Cardiac septum (tissue), 1 donor: ENCODE data around the gene CELF4. TPM values are rescaled to one million over a fixed set of nuclear protein-coding genes. Genes with fewer than 3 reads are reported as not detected.

Source experiments
- DNase-seq: peaks from one replicate; pipeline ENCODE4 v3.0.0-alpha.2; 2020; ENCODE audit warnings: low spot score
- intact Hi-C: fragments of 100-400 bp; cut with DNase I; formaldehyde crosslinking; loops from one replicate; pipeline ENCODE4 v1.14.0; 2022
- long read RNA-seq: library from polyadenylated mRNA; unstranded; transcript quantifications from one replicate; pipeline ENCODE4 v2.0.0, GENCODE V29; 2021
- total RNA-seq: library from RNA; stranded (reverse); fragmentation: NEBNext Ultra II Directional; extraction: Animal tissue kit (Norgen Biotek cat#: 25700); gene quantifications from one replicate; pipeline ENCODE4 v1.2.1, GENCODE V29; 2021
- donor health status: DM: no; HTN: no; CAD: no.

Gene CELF4
- total RNA-seq: 0.24 TPM
- long read RNA-seq: 0 reads

DNA sequence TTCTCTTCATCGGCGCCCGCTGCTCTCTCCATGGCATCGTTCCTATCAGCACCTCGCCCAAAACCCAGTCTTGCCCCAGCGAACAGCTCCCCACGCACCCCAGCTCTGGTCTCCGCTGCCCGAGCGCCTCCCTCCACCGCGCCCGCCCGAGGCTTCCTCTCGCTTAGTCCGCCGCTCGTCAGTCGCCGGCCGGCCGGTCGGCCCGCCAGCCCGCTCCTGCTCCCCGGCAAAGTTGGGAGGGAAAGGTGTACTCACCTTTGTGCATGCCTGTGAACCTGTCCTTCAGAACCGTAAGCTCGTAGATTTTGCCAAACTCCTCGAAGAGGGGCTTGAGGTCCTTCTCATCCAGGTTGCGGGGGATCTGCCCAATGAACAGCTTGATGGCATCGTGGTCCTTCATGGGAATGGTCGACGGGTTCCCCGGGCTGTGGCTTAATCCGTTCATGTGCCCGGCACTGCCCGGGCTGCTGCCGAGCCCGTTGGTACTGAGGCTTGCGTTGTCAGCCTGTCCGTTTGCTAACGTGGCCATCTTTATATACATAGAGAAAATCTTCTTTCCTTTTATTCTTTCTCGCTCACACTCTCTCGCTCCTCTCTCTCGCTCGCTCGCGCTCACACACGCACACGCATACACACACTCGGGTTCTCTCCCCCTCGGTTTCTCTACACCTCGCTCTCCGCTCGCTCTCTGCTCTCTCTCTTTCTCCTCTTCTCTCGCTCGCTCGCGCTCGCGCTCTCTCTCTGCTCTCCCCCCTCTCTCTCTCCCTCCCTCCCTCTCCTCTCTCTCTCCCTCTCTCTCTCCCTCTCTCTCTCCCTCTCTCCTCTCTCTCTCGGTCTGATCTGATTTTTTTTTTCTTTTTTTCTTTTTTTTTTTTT is at the start of gene CELF4:
TSS of gene CELF4 (minus strand) at position 698 of the 876 bp plus-strand sequence.
- intact Hi-C loops: no loop called here
- no peak for DNase-seq

GRCh38 chr18:37613253-37613565 is 47.6 kb upstream of the CELF4 start:
- intact Hi-C loops: no loop called here
- DNase-seq: no peak

GRCh38 chr18:37612524-37613252 is 47.1 kb upstream of the CELF4 start:
- no peak for DNase-seq
- intact Hi-C loops: no loop called here

GRCh38 chr18:37611614-37612279 is 46.1 kb upstream of the CELF4 start:
- intact Hi-C loops: no loop called here
- DNase-seq: no peak

DNA sequence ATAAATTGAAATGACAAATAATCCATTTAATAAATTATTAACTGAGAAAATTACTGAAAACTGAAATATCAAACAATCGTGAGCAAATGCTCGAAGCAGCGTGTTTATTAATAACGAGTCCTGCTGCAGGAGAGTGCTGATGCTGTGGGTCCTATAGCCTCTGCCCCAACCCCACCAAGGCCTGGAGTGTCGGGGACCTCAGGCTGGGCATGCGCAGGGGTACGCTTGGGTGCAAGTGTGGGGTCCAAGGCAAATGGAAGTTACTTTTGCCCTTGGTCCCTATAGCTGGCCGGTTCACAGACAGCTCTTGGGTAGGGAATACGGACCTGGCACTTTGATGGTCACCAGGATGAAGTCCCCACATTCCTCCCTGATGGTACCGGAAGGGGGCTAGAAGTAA is 43.3 kb upstream of the CELF4 start:
- no peak for DNase-seq
- intact Hi-C loops: no loop called here

GRCh38 chr18:37607281-37607680 is 41.7 kb upstream of the CELF4 start:
- intact Hi-C loops: no loop called here
- no peak for DNase-seq

DNA sequence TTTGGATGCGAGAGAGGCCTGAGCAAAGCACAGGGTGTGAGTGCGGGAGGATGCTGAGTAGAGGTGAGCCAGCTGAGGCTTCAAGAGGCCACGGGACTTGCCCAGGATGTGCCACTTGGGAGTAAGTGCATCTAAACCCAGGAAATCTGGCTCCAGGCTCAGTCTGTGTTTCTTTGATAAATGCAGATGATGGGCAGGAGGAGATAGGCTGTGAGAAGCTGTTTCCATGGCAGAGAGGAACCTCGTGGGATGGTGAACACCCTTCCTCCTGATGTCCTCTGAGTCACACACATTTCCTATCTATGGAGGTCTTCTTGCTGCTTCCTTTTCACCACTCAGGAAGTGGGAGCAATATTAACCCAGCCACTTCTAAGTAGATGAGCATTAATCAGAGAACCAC is 38.4 kb upstream of the CELF4 start:
- intact Hi-C loops: no loop called here

DNA sequence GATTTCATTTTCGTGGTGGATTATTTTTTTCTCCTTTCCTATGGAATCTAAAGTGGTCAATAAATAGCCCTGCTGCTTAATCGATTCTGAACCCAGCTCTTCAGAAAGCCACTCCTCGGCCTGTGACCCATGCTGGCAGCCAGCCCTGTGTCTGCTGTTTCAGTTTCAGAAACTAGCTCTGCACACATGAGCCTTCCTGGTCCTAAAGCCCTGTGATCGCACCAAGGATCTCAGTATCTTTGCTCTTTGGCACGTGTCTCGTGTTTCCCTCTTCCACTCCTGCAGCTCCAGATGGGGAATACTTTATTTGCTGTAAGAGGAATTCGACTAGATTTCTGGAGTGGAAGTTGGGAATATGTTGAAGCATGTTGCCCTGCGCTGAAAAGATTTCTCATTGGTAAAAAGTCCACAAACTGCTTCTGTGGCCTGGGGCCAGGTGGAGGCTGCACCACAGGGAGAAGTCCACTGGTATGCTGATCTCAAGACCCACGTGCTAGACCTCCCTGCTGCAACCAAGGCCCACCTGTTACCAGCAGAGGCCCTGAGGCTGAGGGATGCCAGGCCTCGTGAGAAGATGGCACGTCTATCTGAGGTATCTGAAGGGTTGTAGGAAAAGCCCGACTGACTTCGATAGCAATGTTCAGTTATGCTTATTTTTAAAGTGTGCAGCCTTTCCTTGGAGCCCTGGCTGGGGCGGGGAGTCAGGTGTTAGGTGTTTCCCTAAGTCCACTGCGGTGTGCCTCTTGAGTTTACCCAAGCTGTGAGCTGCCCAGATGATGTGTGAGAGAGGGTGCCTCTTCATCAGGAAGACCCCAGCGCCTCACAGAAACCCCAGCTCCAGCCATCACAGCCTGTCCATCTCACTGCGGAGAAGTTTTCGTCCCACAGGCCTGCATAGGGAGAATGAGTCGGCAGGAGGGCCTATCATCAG is 33.6 kb upstream of the CELF4 start:
- intact Hi-C loops: no loop called here
- DNase-seq: no peak

More for the DNA sequence above, 38.4 kb upstream of the CELF4 start:
- DNase-seq: no peak

DNA sequence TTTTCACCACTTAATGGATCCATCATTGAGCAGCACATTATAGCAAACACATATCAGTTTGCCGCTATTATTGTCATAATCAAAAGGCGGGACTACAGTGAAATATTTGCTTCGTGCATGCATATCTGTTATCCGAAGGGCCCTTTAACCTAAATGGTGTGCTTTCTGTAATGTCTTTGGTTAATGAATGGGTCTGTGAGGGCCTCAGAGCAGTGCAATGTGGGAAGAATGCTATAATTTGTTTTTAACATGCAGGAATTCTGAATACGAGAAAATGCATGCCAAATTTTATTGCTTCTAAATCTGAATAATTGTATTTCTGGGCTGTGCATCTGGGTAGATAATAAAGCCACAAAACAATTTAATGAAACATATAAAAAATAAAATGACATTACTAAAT is 32.8 kb upstream of the CELF4 start:
- intact Hi-C loops: no loop called here
- no peak for DNase-seq

- intact Hi-C loops: no loop called here
Observed at GRCh38 chr18:37590346-37590745, 24.7 kb upstream of the CELF4 start.

GRCh38 chr18:37588289-37588688 is 22.7 kb upstream of the CELF4 start:
- DNase-seq: no peak
- intact Hi-C loops: no loop called here

More at GRCh38 chr18:37590346-37590745, 24.7 kb upstream of the CELF4 start:
- no peak for DNase-seq

DNA sequence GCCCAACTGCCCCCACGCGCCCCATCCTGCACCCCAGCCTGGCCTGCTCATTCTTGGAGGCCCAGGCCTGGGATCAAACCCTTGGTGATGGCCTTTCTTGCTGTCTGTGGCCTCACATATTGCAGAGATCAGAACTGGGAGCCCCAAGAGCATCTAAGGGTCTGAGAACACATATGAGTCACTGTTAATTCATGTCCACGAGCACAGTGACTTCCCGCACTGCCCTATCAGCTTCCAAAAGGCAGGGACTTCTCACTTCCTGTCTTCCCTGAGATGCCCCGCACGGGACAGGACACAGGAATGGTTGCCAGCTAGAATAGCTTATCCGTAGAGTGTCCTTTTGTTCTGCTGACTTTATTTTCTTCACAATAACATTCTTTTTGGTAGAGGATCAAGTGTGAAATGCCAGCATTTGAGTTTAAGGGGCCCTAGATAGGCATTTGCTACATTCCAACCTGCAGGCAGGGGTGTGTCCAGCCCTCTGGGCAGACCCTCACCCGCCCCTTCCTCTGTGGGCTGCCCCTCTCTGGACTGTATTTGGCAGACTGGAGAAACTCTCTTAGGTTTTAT is 21.1 kb upstream of the CELF4 start:
- intact Hi-C loops: no loop called here
- no peak for DNase-seq

DNA sequence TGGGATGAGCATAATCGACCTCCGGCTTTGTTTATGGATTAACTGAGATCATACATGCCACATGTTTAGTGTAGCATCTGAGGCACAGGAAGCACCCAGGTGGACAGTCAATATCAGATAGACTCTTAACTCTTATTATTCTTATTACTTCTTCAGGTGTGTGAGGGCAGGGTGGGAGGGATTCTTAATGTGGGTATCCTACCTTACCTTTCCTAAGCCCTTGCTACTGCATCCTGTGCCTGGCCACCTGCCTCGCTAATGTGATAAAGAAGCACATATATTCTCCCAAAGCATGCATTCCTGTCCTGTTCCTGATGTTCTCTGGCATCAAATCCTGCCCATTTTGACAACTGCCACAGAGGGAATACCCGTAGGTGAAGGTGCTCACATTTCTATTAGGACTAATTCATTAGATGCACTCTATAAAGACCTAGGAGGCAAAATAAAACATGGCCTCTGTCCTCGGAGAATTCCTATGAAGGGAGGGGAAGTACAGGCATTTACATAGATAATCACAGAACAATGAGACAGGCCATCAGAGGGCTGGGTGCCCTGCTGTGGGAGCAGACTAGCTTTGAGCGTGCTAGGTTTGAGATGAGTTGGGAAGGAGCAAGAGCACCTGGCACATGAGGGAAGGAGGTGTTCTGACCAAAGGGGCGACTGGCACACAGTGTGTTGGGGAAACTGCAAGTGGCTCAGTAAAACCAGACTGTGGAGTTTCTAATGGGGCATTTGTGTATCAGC is 19.5 kb upstream of the CELF4 start:
- intact Hi-C loops: no loop called here
- no peak for DNase-seq

- intact Hi-C loops: no loop called here
- DNase-seq: no peak
Observed at GRCh38 chr18:37584217-37584616, 18.6 kb upstream of the CELF4 start.

DNA sequence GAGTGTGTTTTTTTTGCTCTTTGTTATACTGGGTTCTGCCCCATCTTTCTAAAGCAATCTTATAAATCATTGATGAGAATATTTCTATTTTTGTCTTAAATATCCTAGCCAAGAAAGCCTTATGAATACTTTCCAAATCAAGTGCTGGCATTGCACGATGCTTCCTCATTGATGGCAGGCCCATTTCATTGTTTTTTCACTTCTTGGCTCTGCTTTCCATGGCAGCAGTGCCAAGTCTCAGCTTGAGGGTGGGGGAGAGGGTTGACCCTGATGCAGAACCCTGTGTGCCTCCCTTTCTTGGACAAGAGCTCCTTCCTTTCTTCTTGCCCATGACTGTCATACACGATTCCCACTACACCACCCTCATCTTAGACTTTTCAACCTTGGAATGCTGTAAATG is 16.7 kb upstream of the CELF4 start:
- intact Hi-C loops: no loop called here

DNA sequence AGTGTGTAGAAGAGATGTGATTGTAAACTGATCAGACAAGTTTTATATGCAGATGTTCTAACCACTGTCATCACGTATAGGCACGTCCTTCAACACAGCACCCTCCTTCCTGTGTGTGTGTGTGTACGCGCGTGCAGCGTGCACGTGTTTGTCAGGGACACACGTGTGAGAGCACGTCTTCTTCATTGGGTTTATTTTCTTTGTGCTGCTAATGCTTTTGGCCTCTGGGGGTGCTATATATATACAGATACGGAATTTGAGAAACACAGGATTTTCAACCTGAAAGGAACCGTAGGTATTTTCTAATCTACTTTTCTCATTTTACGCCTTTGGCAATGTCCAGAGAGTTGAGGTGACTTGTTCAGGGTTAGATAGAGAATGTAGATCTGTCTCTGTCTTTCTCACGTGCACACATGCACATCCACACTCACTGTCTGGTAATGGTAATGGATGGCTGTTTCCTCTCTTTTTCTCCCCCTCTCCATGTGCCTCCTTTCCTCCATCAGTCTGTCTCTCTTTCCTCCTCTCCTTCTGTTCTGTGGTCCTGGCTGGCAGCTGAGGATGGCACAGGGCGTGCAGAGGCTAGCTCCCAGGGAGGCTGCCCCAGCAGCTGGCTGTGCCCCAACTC is 13.4 kb upstream of the CELF4 start:
- intact Hi-C loops: no loop called here
- no peak for DNase-seq

More for the DNA sequence above, 16.7 kb upstream of the CELF4 start:
- DNase-seq: no peak

DNA sequence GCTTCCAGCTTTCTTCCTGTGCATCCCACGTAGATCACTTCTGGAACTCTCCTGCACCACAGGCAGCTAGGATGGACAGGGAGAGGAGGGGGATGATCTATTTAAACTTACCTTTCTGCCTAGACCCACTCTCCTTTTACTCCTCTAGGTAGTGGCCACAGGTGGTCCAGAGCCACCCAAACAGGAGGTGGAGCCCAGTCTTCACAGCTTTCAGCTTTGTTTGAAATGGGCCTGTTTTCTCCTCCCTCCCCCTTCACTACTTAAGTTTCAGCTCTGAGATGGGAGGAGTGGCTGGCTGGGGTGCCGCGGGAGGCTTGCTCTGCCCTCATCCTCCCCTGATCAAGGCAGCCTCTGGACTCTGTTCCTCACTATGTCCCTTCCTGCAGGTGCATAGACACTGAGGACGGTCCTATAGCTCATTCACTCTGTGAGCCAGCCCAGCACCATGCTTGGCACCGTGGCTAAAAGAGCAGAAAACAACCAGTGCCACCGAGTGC is 12.6 kb upstream of the CELF4 start:
- intact Hi-C loops: no loop called here
- DNase-seq: no peak
